DLD1 (cell line): ENCODE data around the gene EMSY.

Experiments
- in situ Hi-C: cut with HindIII; loops from 2 replicates; pipeline ENCODE4 v1.10.0; 2017; ENCODE audit warnings: low sequenced_read_pairs

Gene EMSY

DNA sequence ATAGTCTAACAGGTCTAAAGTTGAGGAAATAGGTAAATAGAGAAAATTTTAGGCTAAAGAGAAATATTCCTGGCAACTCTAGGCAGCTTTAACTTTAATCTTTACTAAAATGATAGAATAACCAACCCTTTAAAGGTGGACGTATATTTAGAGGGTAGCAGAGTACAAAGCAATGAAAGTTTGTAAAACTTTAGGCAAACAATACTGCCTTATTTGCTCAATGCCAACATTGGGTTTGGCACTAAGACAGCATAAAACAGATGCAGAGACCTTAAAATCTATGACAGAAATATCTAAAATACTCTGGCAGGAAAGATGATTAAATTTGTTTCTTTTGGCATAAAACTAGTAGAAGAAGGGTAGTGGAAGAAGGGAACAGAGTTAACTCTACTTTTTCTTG, 70.7 kb downstream of the EMSY start:
- in situ Hi-C loops = no loop called here

DNA sequence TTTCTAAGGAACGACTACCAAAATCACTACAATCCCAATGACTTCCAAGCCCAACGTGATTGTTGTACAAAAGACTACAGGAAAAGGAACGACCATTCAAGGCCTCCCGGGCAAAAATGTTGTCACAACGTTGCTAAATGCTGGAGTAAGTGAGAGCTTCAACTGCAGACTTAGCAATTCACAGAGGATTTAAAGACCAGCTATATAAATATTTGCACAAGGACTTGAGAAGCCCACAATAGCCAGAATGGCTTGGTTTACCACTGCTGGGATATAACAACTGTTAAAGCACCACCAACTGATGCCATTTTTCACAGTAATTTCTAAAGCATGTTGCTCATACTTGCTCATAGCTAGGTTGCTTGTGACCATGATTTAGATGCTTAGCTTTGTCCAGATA, 78.3 kb downstream of the EMSY start:
- in situ Hi-C loops = no loop called here

DNA sequence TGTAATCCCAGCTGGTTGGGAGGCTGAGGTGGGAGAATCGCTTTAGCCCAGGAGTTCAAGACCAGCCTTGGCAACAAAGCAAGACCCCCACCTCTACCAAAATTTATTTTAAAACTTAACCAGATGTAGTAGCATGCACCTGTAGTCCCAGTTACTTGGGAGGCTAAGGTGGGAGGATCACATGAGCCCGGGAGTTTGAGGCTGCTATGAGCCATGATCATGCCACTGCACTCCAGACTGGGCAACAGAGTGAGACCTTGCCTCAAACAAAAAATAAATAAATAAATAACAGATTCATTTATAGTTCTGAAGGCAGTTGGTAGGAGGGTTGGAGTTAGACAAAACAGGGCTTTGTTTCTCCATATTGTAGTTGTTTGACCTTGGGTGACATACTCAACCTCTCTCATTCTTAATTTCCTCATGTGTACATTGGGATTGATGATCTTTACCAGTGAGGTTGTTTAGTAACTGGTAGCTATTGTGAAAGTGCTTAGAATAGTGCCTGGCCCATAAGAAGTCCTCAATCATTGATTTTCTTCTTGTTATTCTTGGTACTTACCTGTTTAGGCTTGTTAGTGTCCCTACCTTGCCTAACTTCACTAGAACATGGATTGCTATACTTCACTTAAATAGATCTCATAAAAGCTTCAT, 79.1 kb downstream of the EMSY start:
- in situ Hi-C loops = no loop called here

- in situ Hi-C loops = no loop called here
Observed at GRCh38 chr11:76524461-76524860, 79.6 kb downstream of the EMSY start.

GRCh38 chr11:76524919-76525318, 80.1 kb downstream of the EMSY start:
- in situ Hi-C loops = no loop called here

GRCh38 chr11:76526878-76527277, 82.1 kb downstream of the EMSY start:
- in situ Hi-C loops = no loop called here

DNA sequence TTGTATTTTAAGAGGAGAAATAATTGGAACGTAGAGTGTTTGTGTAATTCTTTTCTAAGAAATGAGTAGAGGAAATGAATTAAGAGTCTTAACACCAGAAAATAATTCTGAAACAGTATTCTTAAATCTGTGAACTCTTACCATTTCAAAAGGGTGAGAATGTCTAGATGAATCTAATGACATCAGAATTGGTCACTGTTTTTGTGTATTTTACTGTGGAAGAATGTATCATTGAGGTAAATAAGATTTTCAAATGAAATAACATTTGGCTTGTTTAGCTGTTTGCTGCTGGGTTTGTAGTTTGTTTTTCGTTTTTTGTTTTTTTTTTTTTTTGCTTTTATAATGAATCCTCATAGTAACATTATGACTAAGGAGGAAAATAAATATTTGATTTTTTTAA, 97.6 kb downstream of the EMSY start:
- in situ Hi-C loops = no loop called here

DNA sequence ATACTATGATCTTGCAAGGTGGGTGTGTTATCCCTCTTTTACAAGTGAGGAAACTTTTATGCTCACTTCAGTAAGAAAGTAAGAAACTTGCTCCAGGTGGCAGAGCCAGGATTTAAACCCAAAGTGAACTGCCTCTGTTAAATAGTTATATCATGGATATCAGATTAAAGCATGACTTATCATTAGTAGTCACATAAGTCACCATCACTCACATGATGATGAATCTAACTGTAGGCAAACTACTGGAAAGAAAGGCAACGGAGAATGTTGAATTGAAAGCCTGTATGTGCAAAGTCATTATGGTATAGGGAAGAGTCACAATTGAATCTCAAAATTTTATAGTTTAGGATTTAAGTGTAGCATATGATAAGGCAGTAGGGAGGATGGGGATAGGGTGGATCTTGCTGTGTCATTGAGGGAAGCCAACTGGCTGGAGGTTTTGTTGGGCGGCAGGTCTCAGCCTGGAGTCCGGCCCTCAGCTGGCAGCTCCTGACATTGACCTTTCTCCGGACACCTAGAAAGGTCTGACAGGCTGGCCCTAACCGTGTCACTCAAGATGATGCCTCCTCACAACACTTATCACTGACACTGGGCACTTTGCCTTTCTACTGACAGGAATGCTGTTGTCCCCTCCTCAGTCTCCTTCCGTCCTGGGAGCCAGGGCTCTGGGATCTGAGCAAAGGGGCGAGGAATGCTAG, 98.3 kb downstream of the EMSY start:
- in situ Hi-C loops = no loop called here

GRCh38 chr11:76550781-76551180, 106.0 kb downstream of the EMSY start:
- in situ Hi-C loops = no loop called here

- in situ Hi-C loops = no loop called here
Observed at GRCh38 chr11:76551400-76551799, 106.6 kb downstream of the EMSY start.

GRCh38 chr11:76552987-76553386, 108.2 kb downstream of the EMSY start:
- in situ Hi-C loops = no loop called here

- in situ Hi-C loops = no loop called here
Observed at GRCh38 chr11:76553554-76554476, 109.0 kb downstream of the EMSY start.

GRCh38 chr11:76554767-76555166, 109.9 kb downstream of the EMSY start:
- in situ Hi-C loops = no loop called here

DNA sequence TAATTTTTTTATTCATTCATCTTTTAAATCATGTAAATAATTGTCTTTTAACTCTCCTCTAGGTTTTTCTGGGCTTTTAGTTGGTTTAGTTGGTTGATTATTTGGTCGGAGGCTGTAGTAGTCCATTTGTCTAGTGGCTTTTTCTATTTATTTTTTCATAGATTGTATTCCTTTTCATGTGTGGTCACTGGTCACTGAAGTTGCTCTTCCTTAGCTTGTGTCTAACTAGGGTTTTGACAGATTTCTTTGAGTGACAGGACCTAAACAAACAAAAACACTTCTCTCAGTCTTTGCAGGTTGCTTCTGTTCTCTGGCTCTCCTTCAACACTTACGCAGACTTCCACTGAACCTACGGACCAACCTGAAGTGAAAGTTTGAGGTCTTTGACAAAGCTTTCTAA, 112.6 kb downstream of the EMSY start:
- in situ Hi-C loops = no loop called here

GRCh38 chr11:76558473-76558872, 113.7 kb downstream of the EMSY start:
- in situ Hi-C loops = no loop called here

- in situ Hi-C loops = no loop called here
Observed at GRCh38 chr11:76558891-76559290, 114.1 kb downstream of the EMSY start.

DNA sequence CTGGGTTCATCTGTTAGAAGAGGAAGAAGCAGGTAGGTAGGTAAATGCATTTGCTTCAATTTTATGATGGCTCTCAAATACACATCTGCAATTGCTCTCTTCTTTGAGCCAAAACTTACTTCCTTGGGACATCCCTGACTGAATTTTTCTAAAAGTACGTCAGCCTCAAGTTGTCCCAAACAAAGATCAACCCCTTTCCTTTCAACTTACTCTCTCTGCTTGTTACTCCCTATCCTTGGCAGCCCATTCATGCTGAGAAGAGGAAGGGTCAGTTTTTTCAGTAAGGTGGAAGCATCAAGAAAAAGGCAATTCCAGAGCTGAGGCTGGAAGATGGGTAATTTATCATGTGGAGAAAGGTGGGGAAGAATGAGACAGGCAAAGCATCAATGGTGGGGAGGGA, 114.5 kb downstream of the EMSY start:
- in situ Hi-C loops = no loop called here

GRCh38 chr11:76560219-76560618, 115.4 kb downstream of the EMSY start:
- in situ Hi-C loops = no loop called here

DNA sequence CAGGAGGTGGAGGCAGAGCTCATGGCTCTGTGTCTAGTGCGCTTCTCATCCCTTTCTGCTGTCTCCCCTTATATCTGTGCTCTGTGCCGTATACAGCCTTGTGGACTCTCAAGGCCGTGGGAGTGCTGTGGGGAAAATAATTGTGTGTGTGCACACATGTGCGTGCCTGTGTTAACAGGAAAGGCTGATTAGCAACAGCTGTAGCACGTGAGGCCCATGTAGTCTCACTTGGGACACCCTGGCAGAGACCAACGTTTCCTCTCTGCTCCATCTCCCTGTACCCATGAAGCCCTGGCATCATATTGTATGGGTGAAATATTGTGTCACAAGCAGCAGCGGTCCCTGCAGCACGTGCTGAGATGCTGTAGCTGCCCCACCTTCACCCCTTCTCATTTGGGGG, 116.4 kb downstream of the EMSY start:
- in situ Hi-C loops = no loop called here

- in situ Hi-C loops = no loop called here
Observed at GRCh38 chr11:76562541-76562940, 117.7 kb downstream of the EMSY start.

GRCh38 chr11:76564364-76564763, 119.5 kb downstream of the EMSY start:
- in situ Hi-C loops = no loop called here

GRCh38 chr11:76566811-76567210, 122.0 kb downstream of the EMSY start:
- in situ Hi-C loops = no loop called here
